HEK293 (cell line): ENCODE data around the gene BRPF1.

Experiments
- CTCF ChIA-PET: fragments of 350-600 bp; formaldehyde crosslinking; extraction: SDS; loops from one replicate; lab custom pipeline; 2021; ENCODE audit warnings: antibody characterized with exemption; lab: Yijun Ruan, JAX
- POLR2A ChIA-PET: fragments of 300-600 bp; formaldehyde crosslinking; extraction: SDS; loops from one replicate; lab custom pipeline; 2020; ENCODE audit warnings: antibody characterized with exemption, inconsistent platforms; lab: Yijun Ruan, JAX
- H3K27ac ChIP-seq: fragments of 200-500 bp; sonication (Bioruptor generic); 2 replicates; pipeline ENCODE4 v1.5.1; 2014; ENCODE audit warnings: low read depth, low read length, control low read depth, inconsistent platforms; ENCODE audit errors: extremely low read depth
- H3K36me3 ChIP-seq, 2 experiments: fragments of 200-500 bp in 1 of 2; sonication (Bioruptor generic) in 1 of 2; 1 replicate in 1 of 2; 2 replicates in 1 of 2; pipeline ENCODE4 v1.5.1; 2014 to 2017; ENCODE audit warnings: inconsistent platforms in 2 of 2, low read length in 2 of 2; ENCODE audit not compliant: control insufficient read depth in 2 of 2, insufficient read depth in 1 of 2
- H3K4me1 ChIP-seq: fragments of 200-500 bp; sonication (Bioruptor generic); 2 replicates; pipeline ENCODE4 v1.5.1; 2014; ENCODE audit warnings: mild to moderate bottlenecking, low read length, inconsistent platforms; ENCODE audit not compliant: control insufficient read depth, insufficient read depth
- H3K4me3 ChIP-seq: 2 replicates; pipeline ENCODE4 v1.5.1; 2011; ENCODE audit warnings: low read depth, mild to moderate bottlenecking, control low read depth, low read length, moderate library complexity
- H3K9me3 ChIP-seq: fragments of 200-500 bp; sonication (Bioruptor generic); 2 replicates; pipeline ENCODE4 v1.5.1; 2014; ENCODE audit warnings: low read depth, low read length, inconsistent platforms; ENCODE audit not compliant: control insufficient read depth, insufficient read depth
- CTCF ChIP-seq: fragments of 450-650 bp; formaldehyde crosslinking; IDR thresholded peaks from 2 replicates; pipeline ENCODE4 v1.5.1; 2016; ENCODE audit warnings: missing biosample characterization, missing genetic modification characterization
- ELK4 ChIP-seq: IDR thresholded peaks from 2 replicates; pipeline ENCODE4 v1.6.1; 2011; ENCODE audit warnings: mild to moderate bottlenecking, low read depth, low read length, borderline replicate concordance
- GLI2 ChIP-seq: fragments of 450-650 bp; formaldehyde crosslinking; IDR thresholded peaks from 2 replicates; pipeline ENCODE4; 2017; ENCODE audit warnings: missing biosample characterization, missing genetic modification characterization, low read depth, borderline replicate concordance
- OVOL3 ChIP-seq: fragments of 450-650 bp; formaldehyde crosslinking; IDR thresholded peaks from 2 replicates; pipeline ENCODE4 v1.5.1; 2016; ENCODE audit warnings: missing biosample characterization, missing genetic modification characterization
- PRDM1 ChIP-seq: fragments of 450-650 bp; formaldehyde crosslinking; IDR thresholded peaks from 2 replicates; pipeline ENCODE4; 2016; ENCODE audit warnings: missing biosample characterization, missing genetic modification characterization
- SCRT2 ChIP-seq: fragments of 450-650 bp; formaldehyde crosslinking; IDR thresholded peaks from 2 replicates; pipeline ENCODE4 v1.5.1; 2016; ENCODE audit warnings: missing biosample characterization, missing genetic modification characterization
- SP7 ChIP-seq: fragments of 450-650 bp; formaldehyde crosslinking; IDR thresholded peaks from 2 replicates; pipeline ENCODE4 v1.5.1; 2016; ENCODE audit warnings: missing biosample characterization, missing genetic modification characterization
- ZBTB17 ChIP-seq: fragments of 450-650 bp; formaldehyde crosslinking; IDR thresholded peaks from 2 replicates; pipeline ENCODE4 v1.5.1; 2016; ENCODE audit warnings: missing biosample characterization, missing genetic modification characterization
- ZIC2 ChIP-seq: fragments of 450-650 bp; formaldehyde crosslinking; IDR thresholded peaks from 2 replicates; pipeline ENCODE4 v1.5.1; 2016; ENCODE audit warnings: missing biosample characterization, missing genetic modification characterization
- ZNF138 ChIP-seq: fragments of 450-650 bp; formaldehyde crosslinking; IDR thresholded peaks from 2 replicates; pipeline ENCODE4 v1.5.1; 2016; ENCODE audit warnings: missing biosample characterization, missing genetic modification characterization, borderline replicate concordance
- ZNF155 ChIP-seq: fragments of 450-650 bp; formaldehyde crosslinking; IDR thresholded peaks from 2 replicates; pipeline ENCODE4 v1.5.1; 2016; ENCODE audit warnings: missing biosample characterization, missing genetic modification characterization
- ZNF174 ChIP-seq: fragments of 450-650 bp; formaldehyde crosslinking; IDR thresholded peaks from 2 replicates; pipeline ENCODE4 v1.5.0; 2017; ENCODE audit warnings: missing biosample characterization, mild to moderate bottlenecking, missing genetic modification characterization
- ZNF211 ChIP-seq: fragments of 450-650 bp; formaldehyde crosslinking; IDR thresholded peaks from 2 replicates; pipeline ENCODE4 v1.5.1; 2016; ENCODE audit warnings: low read depth, missing biosample characterization, missing genetic modification characterization
- ZNF214 ChIP-seq: fragments of 450-650 bp; formaldehyde crosslinking; IDR thresholded peaks from 2 replicates; pipeline ENCODE4 v1.5.1; 2017; ENCODE audit warnings: missing biosample characterization, mild to moderate bottlenecking, missing genetic modification characterization, borderline replicate concordance
- ZNF23 ChIP-seq: fragments of 450-650 bp; formaldehyde crosslinking; IDR thresholded peaks from 2 replicates; pipeline ENCODE4 v1.5.1; 2016; ENCODE audit warnings: missing biosample characterization, missing genetic modification characterization, borderline replicate concordance
- ZNF341 ChIP-seq: fragments of 450-650 bp; formaldehyde crosslinking; IDR thresholded peaks from 2 replicates; pipeline ENCODE4; 2016; ENCODE audit warnings: low read depth, missing biosample characterization, missing genetic modification characterization
- ZNF350 ChIP-seq: fragments of 450-650 bp; formaldehyde crosslinking; IDR thresholded peaks from 2 replicates; pipeline ENCODE4 v1.5.0; 2017; ENCODE audit warnings: missing biosample characterization, mild to moderate bottlenecking, missing genetic modification characterization
- ZNF394 ChIP-seq: fragments of 450-650 bp; formaldehyde crosslinking; IDR thresholded peaks from 2 replicates; pipeline ENCODE4 v1.5.1; 2016; ENCODE audit warnings: missing biosample characterization, missing genetic modification characterization, mild to moderate bottlenecking, moderate library complexity, borderline replicate concordance
- ZNF416 ChIP-seq: fragments of 450-650 bp; formaldehyde crosslinking; IDR thresholded peaks from 2 replicates; pipeline ENCODE4 v1.5.1; 2016; ENCODE audit warnings: missing biosample characterization, missing genetic modification characterization
- ZNF558 ChIP-seq: fragments of 450-650 bp; formaldehyde crosslinking; IDR thresholded peaks from 2 replicates; pipeline ENCODE4 v1.5.1; 2016; ENCODE audit warnings: missing biosample characterization, missing genetic modification characterization
- ZNF600 ChIP-seq: fragments of 450-650 bp; formaldehyde crosslinking; IDR thresholded peaks from 2 replicates; pipeline ENCODE4 v1.5.1; 2016; ENCODE audit warnings: missing biosample characterization, missing genetic modification characterization
- ZNF626 ChIP-seq: fragments of 450-650 bp; sonication (Bioruptor Pico); formaldehyde crosslinking; IDR thresholded peaks from 2 replicates; pipeline ENCODE4 v1.5.1; 2018; ENCODE audit warnings: missing biosample characterization, missing genetic modification characterization, inconsistent platforms
- TF ChIP-seq, protein P1 (sequence below): fragments of 450-650 bp; formaldehyde crosslinking; IDR thresholded peaks from 2 replicates; pipeline ENCODE4 v1.5.1; 2017; ENCODE audit warnings: missing biosample characterization, missing genetic modification characterization
- TF ChIP-seq, protein P2 (sequence below): fragments of 450-650 bp; formaldehyde crosslinking; IDR thresholded peaks from 2 replicates; pipeline ENCODE4 v1.5.1; 2017; ENCODE audit warnings: missing biosample characterization, missing genetic modification characterization

Gene BRPF1

GRCh38 chr3:9727743-9728142, 3.8 kb upstream of the BRPF1 start:
- ChIA-PET CTCF (interaction anchor here (0.6 to 1.6 kb wide), 7 partner anchors 10 to 374 kb away, joined by 3 to 8 read pairs (median 3); no protein-coding TSS in a partner anchor), POLR2A (no interaction called here)
- Histone ChIP-seq H3K36me3 (peaks cover 0 to under 1% of the 10 kb centered on the region in 2 experiments; a peak in 1 of 3 replicates), H3K4me1 (peaks cover 4% of the 10 kb centered on the region; the same call in 1 of the 2 replicates), H3K4me3 (no peak overlapping the region), H3K27ac (no peak overlapping the region), H3K9me3 (no peaks in the 10 kb centered on the region)
- TF ChIP-seq ZNF174 (tag by site-specific recombination) (no peak), ZNF155 (no peak), ZNF626 (no peak), ZNF600 (tag by site-specific recombination) (no peak), ZNF214 (no peak), ZNF23 (tag by site-specific recombination) (no peak), SP7 (tag by site-specific recombination) (peak; percentile 51; the same call in 1 of the 2 replicates), OVOL3 (tag by site-specific recombination) (no peak), ZNF416 (tag by site-specific recombination) (no peak), ZNF138 (tag by site-specific recombination) (no peak), ZBTB17 (no peak), GLI2 (tag by site-specific recombination) (no peak), ZNF350 (tag by site-specific recombination) (no peak), PRDM1 (peak; percentile 31; the same call in 1 of the 2 replicates), ZIC2 (tag by site-specific recombination) (no peak), ZNF558 (tag by site-specific recombination) (no peak), ELK4 (no peak), ZNF211 (no peak), ZNF341 (tag by site-specific recombination) (no peak), SCRT2 (tag by site-specific recombination) (no peak)
- TF ChIP-seq, protein P1, sequence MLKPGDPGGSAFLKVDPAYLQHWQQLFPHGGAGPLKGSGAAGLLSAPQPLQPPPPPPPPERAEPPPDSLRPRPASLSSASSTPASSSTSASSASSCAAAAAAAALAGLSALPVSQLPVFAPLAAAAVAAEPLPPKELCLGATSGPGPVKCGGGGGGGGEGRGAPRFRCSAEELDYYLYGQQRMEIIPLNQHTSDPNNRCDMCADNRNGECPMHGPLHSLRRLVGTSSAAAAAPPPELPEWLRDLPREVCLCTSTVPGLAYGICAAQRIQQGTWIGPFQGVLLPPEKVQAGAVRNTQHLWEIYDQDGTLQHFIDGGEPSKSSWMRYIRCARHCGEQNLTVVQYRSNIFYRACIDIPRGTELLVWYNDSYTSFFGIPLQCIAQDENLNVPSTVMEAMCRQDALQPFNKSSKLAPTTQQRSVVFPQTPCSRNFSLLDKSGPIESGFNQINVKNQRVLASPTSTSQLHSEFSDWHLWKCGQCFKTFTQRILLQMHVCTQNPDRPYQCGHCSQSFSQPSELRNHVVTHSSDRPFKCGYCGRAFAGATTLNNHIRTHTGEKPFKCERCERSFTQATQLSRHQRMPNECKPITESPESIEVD (tag by site-specific recombination), result no peak
- TF ChIP-seq, protein P2, sequence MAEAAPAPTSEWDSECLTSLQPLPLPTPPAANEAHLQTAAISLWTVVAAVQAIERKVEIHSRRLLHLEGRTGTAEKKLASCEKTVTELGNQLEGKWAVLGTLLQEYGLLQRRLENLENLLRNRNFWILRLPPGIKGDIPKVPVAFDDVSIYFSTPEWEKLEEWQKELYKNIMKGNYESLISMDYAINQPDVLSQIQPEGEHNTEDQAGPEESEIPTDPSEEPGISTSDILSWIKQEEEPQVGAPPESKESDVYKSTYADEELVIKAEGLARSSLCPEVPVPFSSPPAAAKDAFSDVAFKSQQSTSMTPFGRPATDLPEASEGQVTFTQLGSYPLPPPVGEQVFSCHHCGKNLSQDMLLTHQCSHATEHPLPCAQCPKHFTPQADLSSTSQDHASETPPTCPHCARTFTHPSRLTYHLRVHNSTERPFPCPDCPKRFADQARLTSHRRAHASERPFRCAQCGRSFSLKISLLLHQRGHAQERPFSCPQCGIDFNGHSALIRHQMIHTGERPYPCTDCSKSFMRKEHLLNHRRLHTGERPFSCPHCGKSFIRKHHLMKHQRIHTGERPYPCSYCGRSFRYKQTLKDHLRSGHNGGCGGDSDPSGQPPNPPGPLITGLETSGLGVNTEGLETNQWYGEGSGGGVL (tag by site-specific recombination), result peak; percentile 66

GRCh38 chr3:9729419-9729818, 2.1 kb upstream of the BRPF1 start:
- CTCF ChIA-PET, result interaction anchor here (0.6 to 1.5 kb wide), 6 partner anchors 14 to 414 kb away, joined by 3 to 4 read pairs (median 3); partner anchors contain the start of gene OGG1
- Histone ChIP-seq H3K27ac (no peak overlapping the region), H3K4me1 (peaks cover 7% of the 10 kb centered on the region; the same call in 1 of the 2 replicates), H3K9me3 (no peaks in the 10 kb centered on the region), H3K4me3 (no peak overlapping the region), H3K36me3 (peaks cover 0 to 17% of the 10 kb centered on the region in 2 experiments; a peak in 1 of 3 replicates)
- POLR2A ChIA-PET, result interaction anchor here (1.4 kb wide), 1 partner anchor 80 kb away, joined by 3 read pairs; the partner anchor contains the start of gene MTMR14
- no peak for TF ChIP-seq ZNF394
- TF ChIP-seq CTCF (tag by site-specific recombination), result no peak
